Kidney epithelial cell (primary cell): Measurements from ENCODE around the gene ARG2. TPM values are rescaled to one million over a fixed set of nuclear protein-coding genes. Genes with fewer than 3 reads are reported as not detected.

Source experiments
- DNase-seq: peaks from one replicate; pipeline ENCODE4 v3.0.0-alpha.2; 2010; ENCODE audit warnings: low read depth
- H3K27me3 ChIP-seq: 2 replicates; pipeline ENCODE4 v1.6.0; 2011; ENCODE audit warnings: low read length; ENCODE audit not compliant: control insufficient read depth, insufficient read depth
- H3K36me3 ChIP-seq: 2 replicates; pipeline ENCODE4 v1.5.1; 2011; ENCODE audit warnings: low read length; ENCODE audit not compliant: control insufficient read depth, insufficient read depth
- H3K4me3 ChIP-seq: 2 replicates; pipeline ENCODE4 v1.5.1; 2011; ENCODE audit warnings: low read depth, mild to moderate bottlenecking, control low read depth, low read length
- total RNA-seq: library from RNA; depleted of rRNA; stranded (reverse); fragments of >200 nt; gene quantifications from 2 replicates; pipeline ENCODE4 v1.2.3, GENCODE V29; 2015
- TF ChIP-seq, protein P1 (sequence below): IDR thresholded peaks from 2 replicates; pipeline ENCODE4 v1.5.1; 2011; ENCODE audit warnings: mild to moderate bottlenecking, moderate library complexity, low read length, control low read depth, inconsistent platforms; ENCODE audit not compliant: insufficient read depth, poor library complexity, severe bottlenecking

ARG2 gene
- total RNA-seq, 1 donor from 2014 or later: 35.0 TPM

DNA sequence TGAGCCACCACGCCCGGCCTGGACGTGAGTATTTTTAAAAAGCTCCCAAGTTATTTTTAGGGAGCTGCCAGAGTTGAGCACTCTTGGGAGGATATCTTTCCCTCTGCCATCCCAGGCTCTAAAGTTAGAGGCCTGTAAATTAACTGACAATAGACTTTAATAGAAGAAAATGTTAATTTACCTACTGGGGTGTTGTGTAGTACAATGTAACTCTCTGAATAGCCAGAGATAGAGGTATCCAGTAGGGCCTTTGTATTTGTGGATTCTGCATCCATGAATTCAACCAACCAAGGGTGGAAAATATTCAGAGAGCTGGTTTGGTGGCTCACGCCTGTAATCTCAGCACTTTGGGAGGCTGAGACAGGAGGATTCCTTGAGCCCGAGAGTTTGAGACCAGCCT, 12.1 kb upstream of the ARG2 start:
- no peak overlapping the region for H3K4me3 ChIP-seq
- TF ChIP-seq, protein P1, sequence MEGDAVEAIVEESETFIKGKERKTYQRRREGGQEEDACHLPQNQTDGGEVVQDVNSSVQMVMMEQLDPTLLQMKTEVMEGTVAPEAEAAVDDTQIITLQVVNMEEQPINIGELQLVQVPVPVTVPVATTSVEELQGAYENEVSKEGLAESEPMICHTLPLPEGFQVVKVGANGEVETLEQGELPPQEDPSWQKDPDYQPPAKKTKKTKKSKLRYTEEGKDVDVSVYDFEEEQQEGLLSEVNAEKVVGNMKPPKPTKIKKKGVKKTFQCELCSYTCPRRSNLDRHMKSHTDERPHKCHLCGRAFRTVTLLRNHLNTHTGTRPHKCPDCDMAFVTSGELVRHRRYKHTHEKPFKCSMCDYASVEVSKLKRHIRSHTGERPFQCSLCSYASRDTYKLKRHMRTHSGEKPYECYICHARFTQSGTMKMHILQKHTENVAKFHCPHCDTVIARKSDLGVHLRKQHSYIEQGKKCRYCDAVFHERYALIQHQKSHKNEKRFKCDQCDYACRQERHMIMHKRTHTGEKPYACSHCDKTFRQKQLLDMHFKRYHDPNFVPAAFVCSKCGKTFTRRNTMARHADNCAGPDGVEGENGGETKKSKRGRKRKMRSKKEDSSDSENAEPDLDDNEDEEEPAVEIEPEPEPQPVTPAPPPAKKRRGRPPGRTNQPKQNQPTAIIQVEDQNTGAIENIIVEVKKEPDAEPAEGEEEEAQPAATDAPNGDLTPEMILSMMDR: no peak
- no peaks in the 10 kb centered on the region for H3K36me3 ChIP-seq
- DNase-seq: no peak
- no peaks in the 10 kb centered on the region for H3K27me3 ChIP-seq

DNA sequence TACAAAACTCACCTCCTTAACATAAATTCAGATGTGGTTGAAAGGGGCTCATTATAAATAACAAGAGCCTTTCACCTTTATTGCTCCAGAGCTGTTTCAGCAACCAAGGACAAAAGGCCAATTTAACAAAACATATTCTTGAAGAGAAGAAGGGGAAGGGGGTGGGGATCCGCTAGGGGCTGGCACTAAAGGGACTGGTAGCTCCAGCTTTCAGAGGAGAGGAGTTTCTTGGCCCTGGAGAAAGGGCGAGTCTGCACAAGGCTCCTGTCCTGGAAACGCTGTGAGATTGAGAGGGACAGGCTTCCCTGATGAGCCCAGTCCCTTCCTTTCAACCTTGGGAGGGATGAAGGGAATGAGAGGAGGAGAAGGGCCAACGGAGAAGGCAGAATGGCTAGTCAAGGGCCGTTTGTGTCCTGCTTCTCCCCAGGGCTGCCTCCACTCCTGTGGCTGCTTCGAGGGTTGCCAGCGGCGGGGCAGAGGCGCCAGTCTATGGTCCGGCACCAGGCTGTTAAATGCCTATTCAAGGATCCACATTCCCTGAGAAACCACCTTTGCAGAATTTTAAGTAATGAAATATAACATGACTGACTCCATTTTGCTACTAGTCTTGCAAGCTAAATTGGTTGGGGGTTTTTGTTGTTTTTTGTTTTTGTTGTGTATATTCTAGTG, 9.9 kb upstream of the ARG2 start:
- no peaks in the 10 kb centered on the region for H3K27me3 ChIP-seq
- no peak for DNase-seq
- H3K4me3 ChIP-seq: no peak overlapping the region
- H3K36me3 ChIP-seq: no peaks in the 10 kb centered on the region
- TF ChIP-seq, protein P1: no peak

DNA sequence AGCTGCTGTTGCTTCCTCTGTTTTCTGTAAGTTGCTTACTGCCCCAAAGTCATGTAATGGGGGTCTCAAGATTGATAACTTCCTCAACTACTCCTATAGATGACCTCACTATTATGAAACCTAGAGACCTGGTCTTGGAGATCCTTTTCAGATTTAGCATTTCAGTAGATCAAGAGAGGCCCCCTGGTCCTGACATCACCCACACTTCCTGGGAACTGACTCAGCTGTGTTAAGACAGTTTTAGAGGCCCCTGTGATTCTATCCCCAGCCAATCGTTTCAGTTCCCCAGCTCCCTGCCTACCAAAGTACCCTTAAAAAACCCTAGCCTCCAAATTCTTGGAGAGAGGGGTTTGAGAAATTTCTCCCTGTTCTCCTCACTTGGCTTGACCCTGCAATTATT, 9.2 kb upstream of the ARG2 start:
- Histone ChIP-seq H3K36me3 (no peaks in the 10 kb centered on the region), H3K4me3 (no peak overlapping the region), H3K27me3 (no peaks in the 10 kb centered on the region)
- no peak for DNase-seq
- TF ChIP-seq, protein P1: no peak

DNA sequence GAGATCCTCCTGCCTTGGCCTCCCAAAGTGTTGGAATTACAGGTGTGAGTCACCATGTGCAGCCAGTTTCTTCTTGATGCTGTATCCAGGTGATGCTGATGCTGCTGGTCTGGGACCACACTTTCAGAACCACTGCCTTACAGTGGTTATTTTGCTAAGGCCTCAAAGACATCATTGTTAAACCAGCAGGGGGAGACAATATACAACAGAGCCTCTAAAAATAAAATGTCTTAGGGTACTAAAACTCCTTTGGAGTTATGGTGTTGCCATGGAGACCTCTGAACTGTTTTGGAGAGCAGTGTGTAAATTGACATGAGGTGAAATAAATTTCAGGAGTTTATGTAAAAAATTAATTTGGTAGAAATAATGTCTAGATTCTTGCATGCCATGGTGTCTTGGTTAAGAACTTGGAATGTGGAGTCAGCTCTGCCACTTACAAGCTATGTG, 1.1 kb upstream of the ARG2 start:
- Histone ChIP-seq H3K4me3 (no peak overlapping the region), H3K27me3 (no peaks in the 10 kb centered on the region), H3K36me3 (no peaks in the 10 kb centered on the region)
- no peak for DNase-seq
- TF ChIP-seq, protein P1: peak; percentile 76

DNA sequence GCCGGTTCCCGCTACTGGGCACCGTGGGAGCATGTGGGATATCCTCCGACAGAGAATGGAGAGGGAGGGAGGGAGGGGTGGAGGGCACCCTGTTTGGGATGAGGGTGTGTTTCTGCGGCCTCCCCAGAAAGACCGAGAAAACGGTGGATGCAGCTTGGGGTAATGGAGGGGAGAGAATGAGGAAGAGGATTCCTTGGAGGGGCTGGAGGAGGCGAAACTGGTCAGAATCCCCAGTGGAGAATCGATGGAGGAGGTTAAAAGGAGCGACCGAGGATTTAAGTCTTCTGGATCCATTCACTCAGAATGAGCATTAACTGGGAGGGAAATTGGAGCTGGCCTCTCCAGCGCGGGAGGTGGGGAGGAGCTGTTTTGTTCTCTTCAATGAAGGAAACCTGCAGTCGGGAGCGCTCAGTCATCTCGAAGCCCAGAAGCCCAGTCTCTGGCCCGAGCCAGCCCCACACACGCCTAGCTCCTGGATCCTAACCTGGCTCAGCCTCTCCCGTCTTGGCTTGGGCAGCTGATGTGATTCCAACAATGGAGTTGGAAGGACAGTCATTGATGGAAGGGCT, 581 bp downstream of the ARG2 start:
- TF ChIP-seq, protein P1: no peak
- no peaks in the 10 kb centered on the region for H3K27me3 ChIP-seq
- H3K36me3 ChIP-seq: no peaks in the 10 kb centered on the region
- H3K4me3 ChIP-seq: peak overlapping the region; percentile 64
- no peak for DNase-seq

DNA sequence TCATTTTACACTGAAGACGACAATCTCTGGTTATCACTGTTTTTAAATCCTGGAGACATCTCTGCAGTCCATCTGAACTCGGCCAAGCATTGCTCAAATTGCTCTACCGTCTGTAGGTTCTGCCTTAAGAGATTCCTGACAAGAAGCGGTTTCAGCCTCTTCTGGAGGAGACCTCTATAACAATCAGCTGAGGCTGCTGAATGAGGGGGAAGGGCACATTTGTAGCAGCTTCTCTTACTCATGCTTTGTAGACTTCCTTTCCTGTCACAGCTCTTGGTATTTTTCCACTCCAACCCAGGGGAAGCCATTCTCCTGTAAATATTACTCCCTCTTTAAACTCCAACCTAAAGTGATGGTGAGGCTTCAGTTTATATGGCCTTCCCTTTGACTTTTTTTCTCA, 3.0 kb downstream of the ARG2 start:
- no peak overlapping the region for H3K4me3 ChIP-seq
- TF ChIP-seq, protein P1: no peak
- H3K27me3 ChIP-seq: no peaks in the 10 kb centered on the region
- DNase-seq: no peak
- no peaks in the 10 kb centered on the region for H3K36me3 ChIP-seq
